K562 (cell line): ENCODE data around the gene APOO. TPM values are rescaled to one million over a fixed set of nuclear protein-coding genes. Genes with fewer than 3 reads are reported as not detected.

Source experiments
- E2F1 ChIP-seq: sonication (generic); formaldehyde crosslinking; IDR thresholded peaks from 2 replicates; pipeline ENCODE4 v1.8.1; 2023; ENCODE audit warnings: mild to moderate bottlenecking, missing genetic modification reagents, moderate library complexity
- ETS2 ChIP-seq: IDR thresholded peaks from 2 replicates; pipeline ENCODE4 v1.6.1; 2016; ENCODE audit warnings: borderline replicate concordance, missing genetic modification characterization, mild to moderate bottlenecking, moderate library complexity, missing compliant biosample characterization; ENCODE audit not compliant: poor library complexity, severe bottlenecking
- GATAD2B ChIP-seq: fragments of 450-650 bp; IDR thresholded peaks from 2 replicates; pipeline ENCODE4 v1.6.1; 2017; ENCODE audit warnings: mild to moderate bottlenecking, borderline replicate concordance
- MBD2 ChIP-seq: sonication (generic); IDR thresholded peaks from 2 replicates; pipeline ENCODE4 v1.6.1; 2016; ENCODE audit warnings: low read depth, borderline replicate concordance
- NEUROD1 ChIP-seq: fragments of 150-350 bp; IDR thresholded peaks from 2 replicates; pipeline ENCODE4 v1.6.1; 2014; ENCODE audit warnings: borderline replicate concordance, low read length, low read depth; ENCODE audit not compliant: partially characterized antibody
- NR4A1 ChIP-seq, 2 experiments: fragments of 250-450 bp in 1 of 2; fragments of 450-650 bp in 1 of 2; sonication (Bioruptor Pico) in 1 of 2; IDR thresholded peaks; 2 replicates each; pipeline versions ENCODE4 v1.4.0 to v1.6.1; 2016 to 2020; ENCODE audit warnings: mild to moderate bottlenecking in 2 of 2, missing compliant biosample characterization in 1 of 2, missing genetic modification characterization in 1 of 2, moderate library complexity in 1 of 2
- SIN3B ChIP-seq: fragments of 450-650 bp; IDR thresholded peaks from 2 replicates; pipeline ENCODE4 v1.6.1; 2017; ENCODE audit warnings: low read depth, mild to moderate bottlenecking, moderate library complexity
- TAL1 ChIP-seq: fragments of 450-650 bp; IDR thresholded peaks from 2 replicates; pipeline ENCODE4 v1.6.1; 2016; ENCODE audit warnings: mild to moderate bottlenecking
- ZNF253 ChIP-seq: fragments of 250-450 bp; sonication (Bioruptor Pico); conservative IDR thresholded peaks from 2 replicates; pipeline ENCODE4 v1.6.1; 2021; ENCODE audit warnings: mild to moderate bottlenecking
- ZNF316 ChIP-seq: fragments of 450-650 bp; IDR thresholded peaks from 2 replicates; pipeline ENCODE4 v1.6.1; 2016
- ZNF347 ChIP-seq: fragments of 450-650 bp; formaldehyde crosslinking; IDR thresholded peaks from 2 replicates; pipeline ENCODE4 v1.4.0; 2020; ENCODE audit warnings: low read depth, mild to moderate bottlenecking, moderate library complexity
- polyA plus RNA-seq, 8 experiments: library from polyadenylated mRNA; depleted of rRNA in 4 of 8; stranded (reverse) in 5 of 8; unstranded in 3 of 8; fragments of >200 nt; fragmentation: Nextera tagmentation in 2 of 8; fragmentation: Illumina TruSeq in 1 of 8; extraction: Ambion mirVana in 2 of 8; extraction: Trizol in 1 of 8; gene quantifications; 2 replicates each; pipeline versions ENCODE4 v1.2.1 to v1.2.3, GENCODE V29; 2011 to 2014; ENCODE audit warnings: inconsistent platforms in 1 of 8, missing spikeins in 1 of 8
- total RNA-seq, 7 experiments: library from RNA; depleted of rRNA in 6 of 7; stranded (reverse); fragments of >200 nt in 6 of 7; fragmentation: Illumina TruSeq in 2 of 7; extraction: Trizol in 2 of 7; gene quantifications; 2 replicates each; pipeline versions ENCODE4 v1.2.1 to v1.2.3, GENCODE V29; 2011 to 2021; ENCODE audit warnings: low replicate concordance in 1 of 7
- TF ChIP-seq, protein P1 (sequence below): fragments of 450-650 bp; formaldehyde crosslinking; IDR thresholded peaks from 2 replicates; pipeline ENCODE4 v1.4.0; 2022; ENCODE audit warnings: missing genetic modification characterization
- TF ChIP-seq, protein P2 (sequence below): sonication (generic); formaldehyde crosslinking; IDR thresholded peaks from 2 replicates; pipeline ENCODE4 v1.8.1; 2023; ENCODE audit warnings: mild to moderate bottlenecking, missing genetic modification reagents

Gene APOO
- total and polyA plus RNA-seq, 9 of the 15 experiments (the other 6 are each of a cell fraction or from before 2014, with no cell fraction given), result 37.3 to 76.4 (median 60.8) TPM

GRCh38 chrX:23849241-23849640, 58.5 kb downstream of the APOO start (continued):
- TF ChIP-seq, protein P1, sequence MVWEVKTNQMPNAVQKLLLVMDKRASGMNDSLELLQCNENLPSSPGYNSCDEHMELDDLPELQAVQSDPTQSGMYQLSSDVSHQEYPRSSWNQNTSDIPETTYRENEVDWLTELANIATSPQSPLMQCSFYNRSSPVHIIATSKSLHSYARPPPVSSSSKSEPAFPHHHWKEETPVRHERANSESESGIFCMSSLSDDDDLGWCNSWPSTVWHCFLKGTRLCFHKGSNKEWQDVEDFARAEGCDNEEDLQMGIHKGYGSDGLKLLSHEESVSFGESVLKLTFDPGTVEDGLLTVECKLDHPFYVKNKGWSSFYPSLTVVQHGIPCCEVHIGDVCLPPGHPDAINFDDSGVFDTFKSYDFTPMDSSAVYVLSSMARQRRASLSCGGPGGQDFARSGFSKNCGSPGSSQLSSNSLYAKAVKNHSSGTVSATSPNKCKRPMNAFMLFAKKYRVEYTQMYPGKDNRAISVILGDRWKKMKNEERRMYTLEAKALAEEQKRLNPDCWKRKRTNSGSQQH (CRISPR knock-in tag), result no peak
- TF ChIP-seq E2F1 (CRISPR knock-in tag) (no peak), SIN3B (no peak), NEUROD1 (no peak), TAL1 (0 out of 2 replicates have a peak, but pooled peaks have one; percentile 23), GATAD2B (no peak), NR4A1 (CRISPR knock-in tag; IDR thresholded peaks at IDR 0.05) (no peak), NR4A1 (tag; IDR thresholded peaks at IDR 0.05) (no peak), MBD2 (no peak), ZNF253 (CRISPR knock-in tag) (no peak), ZNF316 (peak; percentile 53), ETS2 (tag) (no peak), ZNF347 (CRISPR knock-in tag) (no peak)
- TF ChIP-seq, protein P2, sequence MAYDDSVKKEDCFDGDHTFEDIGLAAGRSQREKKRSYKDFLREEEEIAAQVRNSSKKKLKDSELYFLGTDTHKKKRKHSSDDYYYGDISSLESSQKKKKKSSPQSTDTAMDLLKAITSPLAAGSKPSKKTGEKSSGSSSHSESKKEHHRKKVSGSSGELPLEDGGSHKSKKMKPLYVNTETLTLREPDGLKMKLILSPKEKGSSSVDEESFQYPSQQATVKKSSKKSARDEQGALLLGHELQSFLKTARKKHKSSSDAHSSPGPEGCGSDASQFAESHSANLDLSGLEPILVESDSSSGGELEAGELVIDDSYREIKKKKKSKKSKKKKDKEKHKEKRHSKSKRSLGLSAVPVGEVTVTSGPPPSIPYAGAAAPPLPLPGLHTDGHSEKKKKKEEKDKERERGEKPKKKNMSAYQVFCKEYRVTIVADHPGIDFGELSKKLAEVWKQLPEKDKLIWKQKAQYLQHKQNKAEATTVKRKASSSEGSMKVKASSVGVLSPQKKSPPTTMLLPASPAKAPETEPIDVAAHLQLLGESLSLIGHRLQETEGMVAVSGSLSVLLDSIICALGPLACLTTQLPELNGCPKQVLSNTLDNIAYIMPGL (CRISPR knock-in tag), result no peak
